Mammary epithelial cell (primary cell): ENCODE measurements around the gene CENPO.

Experiments used
- EZH2 ChIP-seq: IDR thresholded peaks from 2 replicates; pipeline ENCODE4 v1.6.1; 2012; ENCODE audit warnings: low read length, inconsistent platforms, borderline replicate concordance
- TF ChIP-seq, protein P1 (sequence below), 2 donors: IDR thresholded peaks in 1 of 2; conservative IDR thresholded peaks in 1 of 2; 2 replicates each; pipeline ENCODE4 v1.5.1; 2011 to 2012; ENCODE audit warnings: inconsistent platforms in 2 of 2, low read length in 2 of 2, mild to moderate bottlenecking in 2 of 2, control low read depth in 1 of 2, low read depth in 1 of 2; ENCODE audit not compliant: insufficient read depth in 1 of 2; ENCODE audit errors: extremely low read depth in 1 of 2

GRCh38 chr2:24828238-24828996 is 35.2 kb downstream of the CENPO start:
- TF ChIP-seq, protein P1, sequence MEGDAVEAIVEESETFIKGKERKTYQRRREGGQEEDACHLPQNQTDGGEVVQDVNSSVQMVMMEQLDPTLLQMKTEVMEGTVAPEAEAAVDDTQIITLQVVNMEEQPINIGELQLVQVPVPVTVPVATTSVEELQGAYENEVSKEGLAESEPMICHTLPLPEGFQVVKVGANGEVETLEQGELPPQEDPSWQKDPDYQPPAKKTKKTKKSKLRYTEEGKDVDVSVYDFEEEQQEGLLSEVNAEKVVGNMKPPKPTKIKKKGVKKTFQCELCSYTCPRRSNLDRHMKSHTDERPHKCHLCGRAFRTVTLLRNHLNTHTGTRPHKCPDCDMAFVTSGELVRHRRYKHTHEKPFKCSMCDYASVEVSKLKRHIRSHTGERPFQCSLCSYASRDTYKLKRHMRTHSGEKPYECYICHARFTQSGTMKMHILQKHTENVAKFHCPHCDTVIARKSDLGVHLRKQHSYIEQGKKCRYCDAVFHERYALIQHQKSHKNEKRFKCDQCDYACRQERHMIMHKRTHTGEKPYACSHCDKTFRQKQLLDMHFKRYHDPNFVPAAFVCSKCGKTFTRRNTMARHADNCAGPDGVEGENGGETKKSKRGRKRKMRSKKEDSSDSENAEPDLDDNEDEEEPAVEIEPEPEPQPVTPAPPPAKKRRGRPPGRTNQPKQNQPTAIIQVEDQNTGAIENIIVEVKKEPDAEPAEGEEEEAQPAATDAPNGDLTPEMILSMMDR (conservative IDR thresholded peaks at IDR 0.05 in 1 of 2, IDR thresholded peaks at IDR 0.05 in 1 of 2; ENCODE audit: extremely low read depth in 1 of 2, insufficient read depth in 1 of 2, low read depth in 1 of 2, low read length in 2 of 2), result no peak
- no peak for TF ChIP-seq EZH2
